B cell (primary cell): ENCODE measurements around the gene HPN. TPM values are rescaled to one million over a fixed set of nuclear protein-coding genes. Genes with fewer than 3 reads are reported as not detected.

ENCODE experiments used
- ATAC-seq: fragments of 200-7000 bp; cut with Tn5 transposase; one replicate; pipeline ENCODE4 v1.10.0; 2021; ENCODE audit warnings: low read depth, mild to moderate bottlenecking, moderate number of reproducible peaks, moderate library complexity
- CTCF ChIA-PET: fragments of 350-600 bp; sonication (Branson Sonifier 250); formaldehyde crosslinking; loops from one replicate; lab custom pipeline; 2021; ENCODE audit warnings: antibody characterized with exemption, inconsistent platforms; lab: Charles Lee
- POLR2A ChIA-PET: fragments of 350-600 bp; sonication (Branson Sonifier 250); formaldehyde crosslinking; loops from one replicate; lab custom pipeline; 2021; ENCODE audit warnings: antibody characterized with exemption; lab: Charles Lee
- DNase-seq: peaks from one replicate; pipeline ENCODE4 v3.0.0; 2013
- H2AFZ ChIP-seq: 2 replicates; pipeline ENCODE4 v1.6.1; 2012; ENCODE audit warnings: mild to moderate bottlenecking, low read depth, low read length; ENCODE audit not compliant: insufficient read depth, poor library complexity, severe bottlenecking
- H3K27ac ChIP-seq, 2 donors: 1 replicate in 1 of 2; 2 replicates in 1 of 2; pipeline ENCODE4 v1.5.1; 2012 to 2013; ENCODE audit warnings: low read length in 2 of 2, mild to moderate bottlenecking in 2 of 2, moderate library complexity in 1 of 2
- H3K27me3 ChIP-seq, 4 experiments: fragments of 200-600 bp in 1 of 4; sonication (generic) in 1 of 4; replicated peaks in 1 of 4; 1 replicate in 2 of 4; 2 replicates in 2 of 4; pipeline versions ENCODE4 v1.6.1 to v1.7.0; 2013 to 2016; ENCODE audit warnings: low read length in 3 of 4, mild to moderate bottlenecking in 2 of 4, mixed read lengths in 1 of 4, moderate library complexity in 1 of 4; ENCODE audit not compliant: insufficient read depth in 4 of 4, control insufficient read depth in 3 of 4; ENCODE audit errors: control extremely low read depth in 1 of 4
- H3K36me3 ChIP-seq, 2 experiments: replicated peaks in 1 of 2; 1 replicate in 1 of 2; 2 replicates in 1 of 2; pipeline versions ENCODE4 v1.6.1 to v1.7.1; 2013; ENCODE audit warnings: low read length in 1 of 2; ENCODE audit not compliant: insufficient read depth in 2 of 2, control insufficient read depth in 1 of 2; ENCODE audit errors: control extremely low read depth in 1 of 2, extremely low read depth in 1 of 2
- H3K4me1 ChIP-seq, 2 donors: fragments of 200-600 bp in 1 of 2; sonication (generic) in 1 of 2; 1 replicate in 1 of 2; 2 replicates in 1 of 2; pipeline versions ENCODE4 v1.5.1 to v1.6.1; 2013 to 2017; ENCODE audit warnings: low read length in 2 of 2; ENCODE audit not compliant: control insufficient read depth in 2 of 2, insufficient read depth in 2 of 2
- H3K4me2 ChIP-seq: replicated peaks from 2 replicates; pipeline ENCODE3; 2012; ENCODE audit warnings: mild to moderate bottlenecking, low read depth, low read length; ENCODE audit not compliant: poor library complexity, severe bottlenecking
- H3K4me3 ChIP-seq, 5 experiments: fragments of 200-600 bp in 1 of 5; sonication (generic) in 1 of 5; 1 replicate in 3 of 5; 2 replicates in 2 of 5; pipeline versions ENCODE4 v1.5.1 to v1.7.0; 2011 to 2016; ENCODE audit warnings: low read length in 4 of 5, mild to moderate bottlenecking in 4 of 5, low read depth in 2 of 5, control low read depth in 1 of 5, moderate library complexity in 1 of 5; ENCODE audit not compliant: insufficient read depth in 1 of 5; ENCODE audit errors: control extremely low read depth in 1 of 5, extremely low read depth in 1 of 5
- H3K79me2 ChIP-seq: fragments of 200-600 bp; sonication (generic); one replicate; pipeline ENCODE4 v1.6.0; 2016; ENCODE audit warnings: low read length; ENCODE audit not compliant: control insufficient read depth, insufficient read depth
- H3K9ac ChIP-seq: fragments of 200-600 bp; sonication (generic); 2 replicates; pipeline ENCODE4 v1.6.1; 2017; ENCODE audit warnings: mild to moderate bottlenecking, low read length, moderate library complexity
- H3K9me3 ChIP-seq, 3 donors: one replicate each; pipeline versions ENCODE4 v1.6.1 to v1.7.1; 2013; ENCODE audit warnings: low read length in 2 of 3; ENCODE audit not compliant: control insufficient read depth in 2 of 3, insufficient read depth in 1 of 3; ENCODE audit errors: control extremely low read depth in 1 of 3
- H4K20me1 ChIP-seq: 2 replicates; pipeline ENCODE4 v1.6.0; 2012; ENCODE audit warnings: mild to moderate bottlenecking, low read length; ENCODE audit not compliant: insufficient read depth, control insufficient read depth, poor library complexity, severe bottlenecking
- H3K27ac Mint-ChIP-seq: one replicate; pipeline ENCODE4 v1.8.0; 2021; ENCODE audit warnings: mixed read lengths
- H3K27me3 Mint-ChIP-seq: one replicate; pipeline ENCODE4 v1.8.0; 2021; ENCODE audit warnings: mixed read lengths
- H3K4me1 Mint-ChIP-seq: one replicate; pipeline ENCODE4 v1.8.0; 2021; ENCODE audit warnings: mixed read lengths
- H3K4me3 Mint-ChIP-seq: one replicate; pipeline ENCODE4 v1.8.0; 2021; ENCODE audit warnings: mixed read lengths
- H3K9me3 Mint-ChIP-seq: one replicate; pipeline ENCODE4 v1.8.0; 2022; ENCODE audit warnings: mixed read lengths; ENCODE audit not compliant: insufficient read depth
- CTCF ChIP-seq: fragments of 200-600 bp; IDR thresholded peaks from one replicate; pipeline ENCODE4 v1.8.0; 2022; ENCODE audit warnings: antibody characterized with exemption, mild to moderate bottlenecking
- EZH2 ChIP-seq: IDR thresholded peaks from 2 replicates; pipeline ENCODE4 v1.6.1; 2012; ENCODE audit warnings: borderline replicate concordance, low read depth, mild to moderate bottlenecking, moderate library complexity, low read length; ENCODE audit not compliant: insufficient read depth, poor library complexity, severe bottlenecking
- WGBS: methylation state at CpG from one replicate; pipeline ENCODE4 v1.1.5; 2013; ENCODE audit warnings: missing lambda C conversion rate; ENCODE audit not compliant: insufficient coverage; 5-methylcytosine and 5-hydroxymethylcytosine counted together
- intact Hi-C: fragments of 100-400 bp; cut with micrococcal nuclease; formaldehyde crosslinking; loops from one replicate; pipeline ENCODE4 v1.10.0; 2022
- polyA plus RNA-seq: library from polyadenylated mRNA; depleted of rRNA; stranded (reverse); fragments of >200 nt; gene quantifications from 2 replicates; pipeline ENCODE4 v1.2.3, GENCODE V29; 2012
- total RNA-seq, 2 donors: library from RNA; stranded (reverse); fragments of 120-200 nt in 1 of 2; gene quantifications; 1 replicate in 1 of 2; 2 replicates in 1 of 2; pipeline versions ENCODE4 v1.2.3 to v1.2.4, GENCODE V29; 2013 to 2022

The HPN gene
- total and polyA plus RNA-seq, 2 donors (not counting 1 experiment from before 2014, with no cell fraction given): 0.30 TPM; not detected in 1

- no peaks in the 10 kb centered on the region for H4K20me1 ChIP-seq
- ChIA-PET POLR2A (interaction anchor here (1.9 kb wide), 1 partner anchor 21 kb away, joined by 7 read pairs; no protein-coding TSS in a partner anchor), CTCF (interaction anchor here (1.4 to 6.0 kb wide), 6 partner anchors 10 to 429 kb away, joined by 5 to 192 read pairs (median 21); partner anchors contain the start of genes FXYD1, FXYD3 and LGI4)
- H3K9me3 ChIP-seq: peaks cover 0 to 16% (median 8%) of the 10 kb centered on the region in 3 donors
- H3K36me3 ChIP-seq: no peaks in the 10 kb centered on the region
- TF ChIP-seq CTCF: no peak
- no peak for TF ChIP-seq EZH2
- DNase-seq (no peak), ATAC-seq (no peak)
- H3K4me1 ChIP-seq: peaks cover 13 to 29% of the 10 kb centered on the region in 2 donors
- WGBS: 95% methylated on average over 7 of the region's 10 CpGs
- H3K27me3 ChIP-seq: no peaks in the 10 kb centered on the region
- H3K27ac Mint-ChIP-seq: no peak overlapping the region
- no peak overlapping the region for H3K4me3 Mint-ChIP-seq
- no peak overlapping the region for H3K27ac ChIP-seq
- H3K4me2 ChIP-seq: no peak overlapping the region
- no peak overlapping the region for H3K4me3 ChIP-seq
- peaks cover 29% of the 10 kb centered on the region for H3K4me1 Mint-ChIP-seq
- no peaks in the 10 kb centered on the region for H3K79me2 ChIP-seq
- H3K27me3 Mint-ChIP-seq: no peaks in the 10 kb centered on the region
- intact Hi-C loops: loop anchor here (5.0 kb wide), 1 partner anchor 202 kb away; the partner anchor contains the start of gene USF2
- no peak overlapping the region for H2AFZ ChIP-seq
- H3K9ac ChIP-seq: no peak overlapping the region
- H3K9me3 Mint-ChIP-seq: no peaks in the 10 kb centered on the region
Observed at GRCh38 chr19:35065574-35065973, 24.1 kb downstream of the HPN start.

- no peaks in the 10 kb centered on the region for H3K27me3 Mint-ChIP-seq
- H3K36me3 ChIP-seq: no peaks in the 10 kb centered on the region
- no peaks in the 10 kb centered on the region for H4K20me1 ChIP-seq
- TF ChIP-seq CTCF: no peak
- TF ChIP-seq EZH2: no peak
- H3K4me2 ChIP-seq: no peak overlapping the region
- H3K4me1 ChIP-seq: peaks cover 13 to 29% of the 10 kb centered on the region in 2 donors
- peaks cover 29% of the 10 kb centered on the region for H3K4me1 Mint-ChIP-seq
- no peaks in the 10 kb centered on the region for H3K9me3 Mint-ChIP-seq
- no peaks in the 10 kb centered on the region for H3K27me3 ChIP-seq
- CTCF ChIA-PET: interaction anchor here (0.8 to 6.0 kb wide), 30 partner anchors 8 to 432 kb away, joined by 3 to 192 read pairs (median 5); partner anchors contain the start of genes FXYD1, FXYD3, FXYD5 and FXYD7
- H3K79me2 ChIP-seq: no peaks in the 10 kb centered on the region
- ATAC-seq (no peak), DNase-seq (no peak)
- H3K4me3 Mint-ChIP-seq: no peak overlapping the region
- H2AFZ ChIP-seq: no peak overlapping the region
- H3K9me3 ChIP-seq: peaks cover 0 to 18% (median 10%) of the 10 kb centered on the region in 3 donors
- H3K27ac Mint-ChIP-seq: no peak overlapping the region
- 94% methylated on average over 14 of the region's 15 CpGs for WGBS
- no peak overlapping the region for H3K4me3 ChIP-seq
- POLR2A ChIA-PET: interaction anchor here (0.6 to 1.9 kb wide), 4 partner anchors 20 to 253 kb away, joined by 3 to 7 read pairs (median 6); no protein-coding TSS in a partner anchor
- H3K9ac ChIP-seq: no peak overlapping the region
- intact Hi-C loops: loop anchor here (5.0 kb wide), 1 partner anchor 201 kb away; the partner anchor contains the start of gene USF2
- H3K27ac ChIP-seq: no peak overlapping the region
Observed at GRCh38 chr19:35066121-35066520, 24.6 kb downstream of the HPN start.
